K562 (cell line): ENCODE results near the gene NHS. TPM values are rescaled to one million over a fixed set of nuclear protein-coding genes. Genes with fewer than 3 reads are reported as not detected.

Experiments
- ATAC-seq: fragments of 200-7000 bp; cut with Tn5 transposase; 3 replicates; pipeline ENCODE4 v1.9.1; 2020; ENCODE audit warnings: moderate library complexity
- BruUV-seq: library from RNA; stranded (reverse); fragments of 400-500 nt; replicated peaks from 2 replicates; lab custom pipeline; 2021; lab: Mats Ljungman, UMichigan
- CTCF ChIA-PET: fragments of 300-600 bp; formaldehyde crosslinking; extraction: SDS; loops from one replicate; lab custom pipeline; 2021; ENCODE audit warnings: low intra/inter-chr PET ratio; lab: Yijun Ruan, JAX
- POLR2A ChIA-PET: fragments of 300-600, 350-650 bp; sonication (Branson Sonifier 250); formaldehyde crosslinking; extraction: SDS; loops from one replicate; lab custom pipeline; 2021; ENCODE audit warnings: antibody characterized with exemption, inconsistent platforms; lab: Yijun Ruan, JAX
- DNase-seq, 4 experiments: peaks; one replicate each; pipeline versions ENCODE4 v3.0.0 to v3.0.0-alpha.2; 2011 to 2018; ENCODE audit warnings: low spot score in 3 of 4, mixed read lengths in 3 of 4; ENCODE audit errors: extremely low read depth in 1 of 4
- FAIRE-seq: peaks from 2 replicates; lab custom pipeline; 2011; peaks lifted over from hg19 to GRCh38; lab: Jason Lieb, UNC
- H2AFZ ChIP-seq: 2 replicates; pipeline ENCODE4 v1.6.0; 2011; ENCODE audit warnings: low read depth, low read length, control low read depth, inconsistent platforms
- H3K27ac ChIP-seq: fragments of 200-600 bp; 3 replicates; pipeline ENCODE4 v1.8.0; 2011; ENCODE audit warnings: low read depth, mild to moderate bottlenecking, control low read depth, inconsistent platforms, low read length, moderate library complexity, mixed read lengths; ENCODE audit errors: extremely low read depth
- H3K27me3 ChIP-seq, 2 experiments: fragments of 300-600 bp in 1 of 2; 2 replicates in 1 of 2; 3 replicates in 1 of 2; pipeline versions ENCODE4 v1.6.0 to v1.8.0; 2011; ENCODE audit warnings: inconsistent platforms in 2 of 2, low read length in 2 of 2, mild to moderate bottlenecking in 1 of 2, mixed read lengths in 1 of 2, moderate library complexity in 1 of 2; ENCODE audit not compliant: control insufficient read depth in 2 of 2, insufficient read depth in 2 of 2
- H3K36me3 ChIP-seq: fragments of 300-600 bp; 3 replicates; pipeline ENCODE4 v1.8.0; 2011; ENCODE audit warnings: mild to moderate bottlenecking, low read length, inconsistent platforms; ENCODE audit not compliant: control insufficient read depth, insufficient read depth
- H3K4me1 ChIP-seq, 2 experiments: fragments of 200-600 bp in 1 of 2; replicated peaks in 1 of 2; 2 replicates in 1 of 2; 3 replicates in 1 of 2; pipeline versions ENCODE4 v1.5.1 to v1.8.0; 2011; ENCODE audit warnings: inconsistent platforms in 2 of 2, low read length in 2 of 2, mild to moderate bottlenecking in 1 of 2, mixed read lengths in 1 of 2, moderate library complexity in 1 of 2; ENCODE audit not compliant: control insufficient read depth in 2 of 2, insufficient read depth in 2 of 2
- H3K4me2 ChIP-seq: 2 replicates; pipeline ENCODE4 v1.6.1; 2011; ENCODE audit warnings: low read length, control low read depth, inconsistent platforms, mixed read lengths; ENCODE audit not compliant: insufficient read depth
- H3K4me3 ChIP-seq: fragments of 200-600 bp; sonication (generic), shearing (Covaris generic); 2 replicates; pipeline ENCODE4 v1.5.1; 2016; ENCODE audit warnings: control low read depth, inconsistent platforms
- H3K79me2 ChIP-seq: fragments of 200-600 bp; 3 replicates; pipeline ENCODE4 v1.8.0; 2011; ENCODE audit warnings: low read length, inconsistent platforms; ENCODE audit not compliant: control insufficient read depth, insufficient read depth
- H3K9ac ChIP-seq, 2 experiments: 2 replicates each; pipeline versions ENCODE4 v1.6.0 to v1.6.1; 2011; ENCODE audit warnings: low read depth in 2 of 2, low read length in 2 of 2, control low read depth in 1 of 2, inconsistent platforms in 1 of 2, mild to moderate bottlenecking in 1 of 2, mixed read lengths in 1 of 2; ENCODE audit not compliant: insufficient read depth in 1 of 2
- H3K9me1 ChIP-seq: one replicate; pipeline ENCODE4 v1.6.0; 2011; ENCODE audit warnings: inconsistent platforms, mild to moderate bottlenecking, low read length, moderate library complexity; ENCODE audit not compliant: control insufficient read depth, insufficient read depth
- H3K9me3 ChIP-seq: replicated peaks from 2 replicates; pipeline ENCODE4 v1.5.1; 2011; ENCODE audit warnings: low read depth, low read length, inconsistent platforms; ENCODE audit not compliant: control insufficient read depth, insufficient read depth
- H4K20me1 ChIP-seq: replicated peaks from 2 replicates; pipeline ENCODE4 v1.6.1; 2011; ENCODE audit warnings: low read length, inconsistent platforms, mixed read lengths; ENCODE audit not compliant: control insufficient read depth, insufficient read depth
- CHCHD3 ChIP-seq: fragments of 250-450 bp; sonication (Bioruptor Pico); IDR thresholded peaks from 2 replicates; pipeline ENCODE4 v2.1.2; 2022; ENCODE audit warnings: mild to moderate bottlenecking
- EGR1 ChIP-seq: fragments of 450-650 bp; conservative IDR thresholded peaks from 2 replicates; pipeline ENCODE4 v1.6.1; 2017; ENCODE audit warnings: mild to moderate bottlenecking
- GMEB1 ChIP-seq: fragments of 250-450 bp; sonication (Bioruptor Pico); IDR thresholded peaks from 2 replicates; pipeline ENCODE4 v1.4.0; 2020; ENCODE audit warnings: mild to moderate bottlenecking
- HES1 ChIP-seq: fragments of 450-650 bp; IDR thresholded peaks from 2 replicates; pipeline ENCODE4 v1.6.1; 2016; ENCODE audit warnings: low read depth, mild to moderate bottlenecking, moderate library complexity
- HLTF ChIP-seq: fragments of 450-650 bp; IDR thresholded peaks from 2 replicates; pipeline ENCODE4 v1.6.1; 2016
- MTA3 ChIP-seq: fragments of 450-650 bp; formaldehyde crosslinking; IDR thresholded peaks from 2 replicates; pipeline ENCODE4 v1.6.1; 2017; ENCODE audit warnings: mild to moderate bottlenecking, borderline replicate concordance
- PYGO2 ChIP-seq: fragments of 450-650 bp; IDR thresholded peaks from 2 replicates; pipeline ENCODE4 v1.6.1; 2016; ENCODE audit warnings: mild to moderate bottlenecking, missing genetic modification characterization, moderate library complexity, missing compliant biosample characterization
- RBM25 ChIP-seq: fragments of 200-400 bp; formaldehyde crosslinking; IDR thresholded peaks from 2 replicates; pipeline ENCODE4 v1.6.1; 2018; ENCODE audit warnings: low read length, low read depth, moderate library complexity; ENCODE audit not compliant: severe bottlenecking
- SP2 ChIP-seq: IDR thresholded peaks from 2 replicates; pipeline ENCODE4 v1.6.1; 2011; ENCODE audit warnings: mild to moderate bottlenecking, low read depth, low read length, moderate library complexity; ENCODE audit not compliant: poor library complexity, severe bottlenecking; ENCODE audit errors: extremely low read depth
- TBP ChIP-seq: optimal IDR thresholded peaks from 2 replicates; pipeline ENCODE3; 2011; ENCODE audit warnings: low read depth, low read length, improper control_type of control experiment
- TOE1 ChIP-seq, 2 experiments: fragments of 450-650 bp in 1 of 2; sonication (generic) in 1 of 2; formaldehyde crosslinking in 1 of 2; IDR thresholded peaks; 2 replicates each; pipeline versions ENCODE4 v1.7.1 to v1.8.0; 2016 to 2022; ENCODE audit warnings: borderline replicate concordance in 2 of 2, mild to moderate bottlenecking in 2 of 2, antibody characterized with exemption in 1 of 2, inconsistent platforms in 1 of 2, low read depth in 1 of 2, missing genetic modification reagents in 1 of 2, moderate library complexity in 1 of 2
- ZFP1 ChIP-seq: fragments of 450-650 bp; formaldehyde crosslinking; IDR thresholded peaks from 2 replicates; pipeline ENCODE4 v1.4.0; 2020; ENCODE audit warnings: mild to moderate bottlenecking, mixed read lengths
- ZFP36 ChIP-seq: fragments of 150-350 bp; IDR thresholded peaks from 2 replicates; pipeline ENCODE4 v1.6.1; 2018; ENCODE audit warnings: low read length, low read depth; ENCODE audit not compliant: partially characterized antibody
- ZNF717 ChIP-seq: fragments of 250-450 bp; sonication (Bioruptor Pico); IDR thresholded peaks from 2 replicates; pipeline ENCODE4 v1.5.0; 2021
- ZNF75A ChIP-seq: fragments of 450-650 bp; formaldehyde crosslinking; IDR thresholded peaks from 2 replicates; pipeline ENCODE4 v1.4.0; 2020; ENCODE audit warnings: mild to moderate bottlenecking
- ZNF785 ChIP-seq: fragments of 250-450 bp; sonication (Bioruptor Pico); IDR thresholded peaks from 2 replicates; pipeline ENCODE4 v1.4.0; 2020; ENCODE audit warnings: mild to moderate bottlenecking
- WGBS: fragments of 100-300 bp; shearing (Covaris generic); methylation state at CpG from one replicate; pipeline ENCODE4 v1.1.6; 2016; ENCODE audit warnings: low coverage, mixed read lengths; ENCODE audit not compliant: insufficient coverage; ENCODE audit errors: missing lambda C conversion rate; 5-methylcytosine and 5-hydroxymethylcytosine counted together
- in situ Hi-C: fragments of 300-500 bp; cut with MboI; formaldehyde crosslinking; loops from 4 replicates; pipeline ENCODE4 v1.15.0; 2018; ENCODE audit warnings: inconsistent platforms, mixed read lengths
- intact Hi-C: fragments of 100-400 bp; cut with micrococcal nuclease; formaldehyde crosslinking; loops from 2 replicates; pipeline ENCODE4 v1.14.2; 2022
- polyA plus RNA-seq, 8 experiments: library from polyadenylated mRNA; depleted of rRNA in 4 of 8; stranded (reverse) in 5 of 8; unstranded in 3 of 8; fragments of >200 nt; fragmentation: Nextera tagmentation in 2 of 8; fragmentation: Illumina TruSeq in 1 of 8; extraction: Ambion mirVana in 2 of 8; extraction: Trizol in 1 of 8; gene quantifications; 2 replicates each; pipeline versions ENCODE4 v1.2.1 to v1.2.3, GENCODE V29; 2011 to 2014; ENCODE audit warnings: inconsistent platforms in 1 of 8, missing spikeins in 1 of 8
- total RNA-seq, 7 experiments: library from RNA; depleted of rRNA in 6 of 7; stranded (reverse); fragments of >200 nt in 6 of 7; fragmentation: Illumina TruSeq in 2 of 7; extraction: Trizol in 2 of 7; gene quantifications; 2 replicates each; pipeline versions ENCODE4 v1.2.1 to v1.2.3, GENCODE V29; 2011 to 2021; ENCODE audit warnings: low replicate concordance in 1 of 7

NHS gene
- total and polyA plus RNA-seq, 9 of the 15 experiments (the other 6 are each of a cell fraction or from before 2014, with no cell fraction given) = 0.02 TPM; not detected in 8

- CTCF ChIA-PET = no interaction called here
- TF ChIP-seq ZNF717 (CRISPR knock-in tag) = no peak
- TF ChIP-seq PYGO2 (tag) = no peak
- peak; percentile 62 for TF ChIP-seq RBM25
- TF ChIP-seq ZFP36 = peak; percentile 66
- no peak for TF ChIP-seq ZFP1 (CRISPR knock-in tag)
- TF ChIP-seq HLTF = no peak
- H2AFZ ChIP-seq = no peak overlapping the region
- H3K27ac ChIP-seq = no peak overlapping the region
- H3K4me2 ChIP-seq = no peak overlapping the region
- H3K4me3 ChIP-seq = no peak overlapping the region
- intact Hi-C loops = no loop called here
- no peak for ATAC-seq
- H3K9ac ChIP-seq = no peak overlapping the region
- no peaks in the 10 kb centered on the region for H3K79me2 ChIP-seq
- in situ Hi-C loops = no loop called here
- DNase-seq = no peak
- no peaks in the 10 kb centered on the region for H3K9me1 ChIP-seq
- 0% methylated on average over 3 of the region's 3 CpGs for WGBS
- H3K36me3 ChIP-seq = no peaks in the 10 kb centered on the region
- H4K20me1 ChIP-seq = no peaks in the 10 kb centered on the region
- H3K9me3 ChIP-seq = no peaks in the 10 kb centered on the region
- FAIRE-seq = no peak
- H3K4me1 ChIP-seq = no peaks in the 10 kb centered on the region
- POLR2A ChIA-PET = no interaction called here
- BruUV-seq = no TSS peak
- H3K27me3 ChIP-seq = no peaks in the 10 kb centered on the region
Measured at GRCh38 chrX:17585006-17585405, 210.0 kb downstream of the NHS start.

GRCh38 chrX:17587366-17587765 lies 212.4 kb downstream of the NHS start:
- no peaks in the 10 kb centered on the region for H3K9me1 ChIP-seq
- no peaks in the 10 kb centered on the region for H3K9me3 ChIP-seq
- no peak for FAIRE-seq
- no peaks in the 10 kb centered on the region for H3K27me3 ChIP-seq
- H3K4me3 ChIP-seq = no peak overlapping the region
- in situ Hi-C loops = no loop called here
- no peak overlapping the region for H3K9ac ChIP-seq
- H4K20me1 ChIP-seq = no peaks in the 10 kb centered on the region
- ChIA-PET POLR2A (interaction anchor here (0.5 kb wide), 1 partner anchor 1657 kb away, joined by 3 read pairs; no protein-coding TSS in a partner anchor), CTCF (no interaction called here)
- BruUV-seq = no TSS peak
- H3K79me2 ChIP-seq = no peaks in the 10 kb centered on the region
- no peak overlapping the region for H3K27ac ChIP-seq
- H2AFZ ChIP-seq = no peak overlapping the region
- no peak overlapping the region for H3K4me2 ChIP-seq
- H3K36me3 ChIP-seq = no peaks in the 10 kb centered on the region
- DNase-seq = no peak
- ATAC-seq = no peak
- WGBS = 0% methylated on average over 5 of the region's 6 CpGs
- H3K4me1 ChIP-seq = no peaks in the 10 kb centered on the region
- intact Hi-C loops = no loop called here
- TF ChIP-seq CHCHD3 (CRISPR knock-in tag) (no peak), ZNF75A (CRISPR knock-in tag) (no peak), SP2 (no peak), EGR1 (no peak), HES1 (no peak), ZNF785 (CRISPR knock-in tag) (no peak), TBP (no peak), TOE1 (IDR thresholded peaks at IDR 0.05; ENCODE audit: borderline replicate concordance) (no peak), TOE1 (CRISPR knock-in tag; IDR thresholded peaks at IDR 0.05; ENCODE audit: borderline replicate concordance, low read depth) (no peak), GMEB1 (CRISPR knock-in tag) (no peak), MTA3 (no peak)
